ENCODE measurements around the gene CHRDL1. TPM values are rescaled to one million over a fixed set of nuclear protein-coding genes. Genes with fewer than 3 reads are reported as not detected.

CHRDL1 gene
- total RNA-seq, 1 donor from 2014 or later: not detected

- no peak for ATAC-seq (ENCODE audit: low read depth)
- Mint-ChIP-seq H3K27me3 (no peaks in the 10 kb centered on the region), H3K4me3 (no peak overlapping the region), H3K9me3 (no peaks in the 10 kb centered on the region), H3K36me3 (ENCODE audit: low read depth) (no peaks in the 10 kb centered on the region), H3K4me1 (no peaks in the 10 kb centered on the region), H3K27ac (no peak overlapping the region)
- ChIA-PET POLR2A (no interaction called here), CTCF (no interaction called here)
- intact Hi-C loops (cut with micrococcal nuclease): no loop called here
- TF ChIP-seq CTCF (IDR thresholded peaks at IDR 0.05): no peak
- DNase-seq: no peak
Observed at GRCh38 chrX:110646386-110646785, 149.2 kb downstream of the CHRDL1 start.

Measured in activated B cell treated with CpG ODN at 0.5 μM for 24 hours (primary cell).